Activated T-helper 2 cell treated with anti-CD3 and anti-CD28 coated beads, Interferon-gamma antibody, Interleukin-2, Interleukin-4, amounts not matched to agents 10 μg/mL and 5 μg/mL and 100 μg/mL, durations not matched to agents 14 hours and 24 hours and 36 hours (primary cell): ENCODE data around the gene ZNF467. TPM values are rescaled to one million over a fixed set of nuclear protein-coding genes. Genes with fewer than 3 reads are reported as not detected.
A peak's percentile ranks its signal among the peaks of the same experiment; 100 is the strongest.

ENCODE experiments used
- DNase-seq: peaks from one replicate; pipeline ENCODE4 v3.0.0; 2021; ENCODE audit warnings: low spot score
- H3K27ac Mint-ChIP-seq: one replicate; pipeline ENCODE4 v1.8.0; 2021; ENCODE audit warnings: mixed read lengths
- H3K27me3 Mint-ChIP-seq: one replicate; pipeline ENCODE4 v1.8.0; 2021; ENCODE audit warnings: low read depth, mixed read lengths
- H3K36me3 Mint-ChIP-seq: one replicate; pipeline ENCODE4 v1.8.0; 2021; ENCODE audit warnings: low read depth, mixed read lengths
- H3K4me1 Mint-ChIP-seq: one replicate; pipeline ENCODE4 v1.8.0; 2021; ENCODE audit warnings: low read depth, mixed read lengths
- H3K4me3 Mint-ChIP-seq: one replicate; pipeline ENCODE4 v1.8.0; 2021; ENCODE audit warnings: low read depth, mild to moderate bottlenecking, moderate library complexity, mixed read lengths
- H3K9me3 Mint-ChIP-seq: one replicate; pipeline ENCODE4 v1.8.0; 2021; ENCODE audit warnings: mixed read lengths
- intact Hi-C: fragments of 100-400 bp; cut with micrococcal nuclease; formaldehyde crosslinking; loops from one replicate; pipeline ENCODE4 v1.15.1; 2023
- total RNA-seq: library from RNA; stranded (reverse); gene quantifications from 2 replicates; pipeline ENCODE4 v1.2.3, GENCODE V29; 2022

Gene ZNF467
- total RNA-seq, 1 donor from 2014 or later = not detected

DNA sequence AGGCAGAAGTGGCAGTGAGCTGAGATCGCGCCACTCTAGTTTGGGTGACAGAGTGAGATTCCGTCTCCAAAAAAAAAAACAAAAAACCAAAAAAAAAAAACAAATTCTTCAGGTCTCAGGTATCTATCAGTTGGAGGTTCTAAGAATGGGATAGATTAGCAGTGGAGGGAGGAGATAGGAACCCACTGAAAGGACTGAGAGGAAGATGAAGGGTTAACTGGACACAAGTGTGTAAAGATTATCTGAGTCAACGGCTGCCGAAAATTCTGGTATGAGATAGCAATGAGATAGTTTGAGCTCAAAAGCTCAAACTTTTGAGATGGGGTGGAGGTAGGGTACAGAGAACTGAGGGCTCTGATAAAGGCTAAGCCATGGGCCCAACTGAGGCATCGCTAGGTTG is 12.8 kb downstream of the ZNF467 start:
- DNase-seq = no peak
- H3K27me3 Mint-ChIP-seq = no peaks in the 10 kb centered on the region
- no peaks in the 10 kb centered on the region for H3K9me3 Mint-ChIP-seq
- H3K4me1 Mint-ChIP-seq = no peaks in the 10 kb centered on the region
- H3K27ac Mint-ChIP-seq = no peak overlapping the region
- no peak overlapping the region for H3K4me3 Mint-ChIP-seq
- intact Hi-C loops = no loop called here
- H3K36me3 Mint-ChIP-seq = no peaks in the 10 kb centered on the region

DNA sequence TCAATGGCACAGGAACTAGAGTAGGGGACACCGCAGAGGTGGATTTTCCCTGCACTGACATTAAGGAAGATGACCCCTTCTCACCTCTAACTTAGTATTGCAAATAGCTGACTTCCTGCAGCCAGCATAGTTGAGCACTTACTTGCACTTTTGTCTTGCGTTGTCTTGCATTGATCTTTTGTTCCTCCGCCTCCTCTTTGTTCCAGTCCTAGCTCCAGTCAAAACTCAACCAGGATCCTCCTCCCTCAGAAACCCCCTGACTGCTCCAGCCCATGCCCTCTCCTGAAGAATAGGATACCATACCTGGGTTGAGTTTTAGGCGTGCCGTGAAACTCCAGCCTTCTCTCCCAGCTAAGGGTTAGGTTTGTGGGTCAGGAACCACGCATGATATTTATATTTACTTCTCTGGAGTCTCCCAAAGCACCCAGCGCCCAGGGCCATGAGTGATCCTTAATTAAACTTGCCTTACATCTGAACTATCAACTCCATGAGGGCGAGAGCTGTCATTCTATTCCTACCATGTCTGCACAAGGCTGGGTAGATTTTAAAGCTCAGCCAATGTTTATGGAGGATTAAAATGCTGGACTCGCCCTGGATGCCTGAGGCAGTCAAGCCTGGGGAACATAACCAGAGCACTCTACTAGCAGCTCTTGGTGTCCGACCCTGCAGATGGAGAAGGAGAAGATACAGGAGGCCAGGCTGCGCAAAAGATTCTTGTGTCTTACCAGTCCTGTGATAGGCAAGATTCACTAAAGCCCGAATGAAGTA is 14.1 kb downstream of the ZNF467 start:
- no peak overlapping the region for H3K27ac Mint-ChIP-seq
- H3K4me1 Mint-ChIP-seq = no peaks in the 10 kb centered on the region
- H3K36me3 Mint-ChIP-seq = no peaks in the 10 kb centered on the region
- H3K4me3 Mint-ChIP-seq = no peak overlapping the region
- no peak for DNase-seq
- no peaks in the 10 kb centered on the region for H3K27me3 Mint-ChIP-seq
- intact Hi-C loops = no loop called here
- no peaks in the 10 kb centered on the region for H3K9me3 Mint-ChIP-seq

DNA sequence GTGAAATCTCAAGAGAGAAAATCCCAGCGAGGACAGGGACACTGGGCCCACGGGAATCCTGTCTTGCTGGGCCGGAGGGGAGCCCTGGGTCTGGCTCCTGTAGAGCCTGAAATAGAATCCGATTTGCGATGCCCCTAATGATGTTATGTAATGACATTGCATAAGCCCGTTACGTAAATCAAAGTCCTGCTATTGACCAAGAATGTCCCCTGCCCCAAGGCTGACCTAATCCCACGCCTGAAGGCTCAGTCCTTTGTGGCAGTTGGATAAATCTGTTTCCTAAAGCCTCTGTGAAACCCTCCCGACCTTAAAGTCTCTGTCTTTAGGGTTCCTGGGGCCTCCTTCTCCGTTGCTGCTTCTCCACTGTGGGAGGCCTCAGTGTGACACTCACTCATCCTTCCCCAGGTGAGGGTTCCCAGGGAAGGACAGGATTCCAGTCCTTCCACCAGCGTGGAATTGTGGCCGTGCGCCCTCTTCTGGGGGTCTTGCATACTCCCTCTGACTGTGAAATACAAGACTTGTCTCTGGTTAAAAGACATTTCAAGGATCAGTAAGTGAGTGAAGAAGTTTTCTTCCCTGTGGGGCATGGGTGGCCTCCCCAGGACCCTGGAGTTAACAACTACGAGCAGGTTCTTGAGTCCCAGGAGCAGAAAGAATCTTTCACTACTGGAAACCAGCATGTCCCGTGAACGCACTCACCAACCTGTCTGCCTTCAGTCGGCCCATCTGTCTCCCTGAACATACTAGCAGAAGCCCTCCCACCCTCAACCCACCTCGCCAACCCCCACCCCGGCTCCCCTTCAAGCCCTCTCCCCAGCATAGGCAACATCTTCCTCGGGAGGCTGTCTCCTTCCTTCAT is 19.8 kb downstream of the ZNF467 start:
- intact Hi-C loops = no loop called here
- H3K4me1 Mint-ChIP-seq = no peaks in the 10 kb centered on the region
- H3K27me3 Mint-ChIP-seq = peaks cover 3% of the 10 kb centered on the region
- no peak for DNase-seq
- H3K9me3 Mint-ChIP-seq = no peaks in the 10 kb centered on the region
- H3K27ac Mint-ChIP-seq = no peak overlapping the region
- no peaks in the 10 kb centered on the region for H3K36me3 Mint-ChIP-seq
- H3K4me3 Mint-ChIP-seq = no peak overlapping the region

DNA sequence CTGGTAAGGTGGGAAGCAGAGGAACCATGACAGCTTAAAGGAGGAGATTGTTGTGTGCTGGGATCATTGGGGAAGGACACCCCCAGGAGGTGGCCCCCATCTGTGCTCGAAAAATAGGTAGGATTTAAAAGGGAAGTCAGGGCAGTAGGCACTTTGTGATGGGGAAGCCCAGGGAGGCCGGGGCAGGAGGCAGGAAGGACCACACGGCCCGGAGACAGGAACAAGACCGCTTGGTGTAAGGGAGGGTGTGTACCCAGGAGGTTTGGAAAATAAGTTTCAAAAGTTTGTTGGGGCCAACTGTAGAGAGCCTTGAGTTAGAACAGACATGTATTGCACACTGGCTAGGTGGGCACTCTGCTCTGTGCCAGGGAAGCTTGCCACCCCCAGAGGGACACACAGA is 20.7 kb downstream of the ZNF467 start:
- DNase-seq = no peak
- H3K4me1 Mint-ChIP-seq = no peaks in the 10 kb centered on the region
- no peaks in the 10 kb centered on the region for H3K9me3 Mint-ChIP-seq
- no peak overlapping the region for H3K4me3 Mint-ChIP-seq
- no peak overlapping the region for H3K27ac Mint-ChIP-seq
- H3K36me3 Mint-ChIP-seq = no peaks in the 10 kb centered on the region
- intact Hi-C loops = no loop called here
- H3K27me3 Mint-ChIP-seq = peaks cover 3% of the 10 kb centered on the region

DNA sequence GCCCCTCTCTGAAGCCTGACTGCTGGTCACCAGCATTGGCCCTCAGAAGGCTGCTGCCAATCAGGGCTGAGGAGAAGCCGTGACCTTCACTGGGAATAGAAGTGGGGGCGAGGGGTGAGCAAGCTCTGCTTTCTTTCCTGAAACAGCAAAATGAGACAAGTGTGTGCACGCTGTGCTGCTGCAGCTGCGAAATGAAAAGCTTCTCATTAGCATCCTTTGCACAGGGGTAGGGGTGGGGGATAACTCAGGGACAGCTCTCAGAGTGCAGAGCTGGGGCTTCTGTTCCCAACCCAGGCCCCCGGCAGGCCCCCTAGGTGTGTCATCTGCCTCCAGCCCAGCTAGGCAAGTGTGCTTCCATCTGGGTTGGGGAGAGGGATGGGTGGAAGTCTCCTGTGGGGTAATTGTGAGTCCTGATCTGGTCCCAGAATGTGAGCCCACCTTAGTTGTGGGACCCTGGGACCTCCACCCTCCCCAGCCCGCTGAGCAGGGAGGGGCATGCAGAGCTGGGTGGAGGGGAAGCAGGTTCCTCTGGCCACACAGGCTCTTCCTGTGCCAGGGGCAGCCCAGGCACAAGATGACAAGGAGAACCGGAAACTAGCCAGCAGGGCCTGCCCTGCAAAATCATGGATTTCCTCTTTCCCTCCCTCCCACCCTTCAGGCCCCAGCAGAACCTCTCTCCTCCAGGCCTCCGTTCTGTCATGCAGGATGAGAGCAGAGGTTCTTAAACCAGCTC is 22.2 kb downstream of the ZNF467 start:
- DNase-seq = no peak
- no peak overlapping the region for H3K4me3 Mint-ChIP-seq
- no peaks in the 10 kb centered on the region for H3K9me3 Mint-ChIP-seq
- H3K36me3 Mint-ChIP-seq = no peaks in the 10 kb centered on the region
- H3K4me1 Mint-ChIP-seq = no peaks in the 10 kb centered on the region
- intact Hi-C loops = no loop called here
- H3K27me3 Mint-ChIP-seq = peaks cover 3% of the 10 kb centered on the region
- H3K27ac Mint-ChIP-seq = no peak overlapping the region

DNA sequence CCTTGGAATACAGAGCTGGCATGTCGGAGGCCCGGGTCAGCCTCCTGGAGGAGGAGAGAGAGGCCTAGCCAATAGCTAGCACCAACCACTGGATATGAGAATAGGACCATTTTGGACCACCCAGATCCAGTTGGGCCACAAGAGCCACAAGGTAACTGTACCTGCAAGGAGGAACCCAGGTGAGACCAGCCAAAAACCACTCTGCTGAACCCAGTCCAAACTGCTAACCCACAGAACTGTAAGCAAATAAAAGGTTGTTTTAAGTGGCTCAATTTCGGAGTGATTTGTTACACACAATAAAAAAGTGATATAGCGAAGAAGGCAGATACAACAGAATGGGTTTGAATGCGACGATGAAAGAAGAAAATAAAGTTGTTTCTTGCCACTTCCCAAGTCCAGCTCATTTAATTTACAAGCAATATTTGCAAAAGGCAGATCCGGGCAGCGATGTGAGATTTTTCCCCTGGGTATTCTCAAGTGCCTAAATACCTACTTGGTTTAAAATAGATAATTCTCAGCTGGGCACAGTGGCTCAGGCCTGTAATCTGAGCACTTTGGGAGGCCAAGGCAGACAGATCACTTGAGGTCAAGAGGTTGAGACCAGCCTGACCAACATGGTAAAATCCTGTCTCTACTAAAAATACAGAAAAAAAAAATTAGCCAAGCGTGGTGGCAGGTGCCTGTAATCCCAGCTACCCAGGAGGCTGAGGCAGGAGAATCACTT is 23.1 kb downstream of the ZNF467 start:
- no peaks in the 10 kb centered on the region for H3K36me3 Mint-ChIP-seq
- no peak for DNase-seq
- intact Hi-C loops = no loop called here
- peaks cover 3% of the 10 kb centered on the region for H3K27me3 Mint-ChIP-seq
- H3K27ac Mint-ChIP-seq = no peak overlapping the region
- H3K4me1 Mint-ChIP-seq = no peaks in the 10 kb centered on the region
- H3K4me3 Mint-ChIP-seq = no peak overlapping the region
- H3K9me3 Mint-ChIP-seq = no peaks in the 10 kb centered on the region

DNA sequence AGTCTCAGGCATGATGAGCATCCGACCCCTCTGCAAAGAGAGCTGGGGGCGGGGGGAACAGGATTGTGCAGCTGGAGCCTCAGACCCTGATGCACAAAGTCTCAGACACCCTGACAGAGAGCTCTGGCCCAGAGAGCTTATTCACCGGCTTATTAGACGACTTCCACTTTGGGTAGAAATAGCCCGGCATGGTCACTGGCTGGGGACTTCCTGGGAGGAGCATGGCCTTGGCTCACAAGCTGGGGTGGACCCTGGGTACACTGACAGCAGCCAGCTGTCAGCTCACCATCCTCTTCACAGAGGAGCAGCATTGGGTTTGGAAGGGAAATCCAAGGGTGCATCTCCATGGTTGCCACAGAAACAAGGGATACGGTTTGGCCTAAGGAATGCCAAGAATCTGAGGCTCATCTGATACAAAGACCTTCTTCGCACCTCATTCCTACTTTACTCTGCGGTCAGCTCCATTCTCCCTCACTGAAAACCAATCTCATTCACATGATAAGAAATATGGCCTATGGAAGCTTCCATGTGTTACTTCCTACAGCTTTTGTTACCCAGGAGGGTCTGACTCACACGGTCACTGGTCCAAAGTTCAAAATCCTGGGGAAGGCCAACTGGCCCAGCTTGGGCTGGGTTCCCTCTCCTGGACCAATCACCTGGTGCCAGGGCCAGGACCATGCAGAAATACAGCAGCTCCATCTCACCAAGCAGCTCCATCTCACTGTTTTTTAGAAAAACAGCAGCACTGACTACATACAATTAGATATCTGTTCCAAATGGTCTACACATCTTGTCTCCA is 25.1 kb downstream of the ZNF467 start:
- Mint-ChIP-seq H3K27ac (no peak overlapping the region), H3K4me1 (no peaks in the 10 kb centered on the region), H3K27me3 (peaks cover 8% of the 10 kb centered on the region), H3K4me3 (no peak overlapping the region), H3K9me3 (no peaks in the 10 kb centered on the region), H3K36me3 (no peaks in the 10 kb centered on the region)
- no peak for DNase-seq
- intact Hi-C loops = no loop called here

DNA sequence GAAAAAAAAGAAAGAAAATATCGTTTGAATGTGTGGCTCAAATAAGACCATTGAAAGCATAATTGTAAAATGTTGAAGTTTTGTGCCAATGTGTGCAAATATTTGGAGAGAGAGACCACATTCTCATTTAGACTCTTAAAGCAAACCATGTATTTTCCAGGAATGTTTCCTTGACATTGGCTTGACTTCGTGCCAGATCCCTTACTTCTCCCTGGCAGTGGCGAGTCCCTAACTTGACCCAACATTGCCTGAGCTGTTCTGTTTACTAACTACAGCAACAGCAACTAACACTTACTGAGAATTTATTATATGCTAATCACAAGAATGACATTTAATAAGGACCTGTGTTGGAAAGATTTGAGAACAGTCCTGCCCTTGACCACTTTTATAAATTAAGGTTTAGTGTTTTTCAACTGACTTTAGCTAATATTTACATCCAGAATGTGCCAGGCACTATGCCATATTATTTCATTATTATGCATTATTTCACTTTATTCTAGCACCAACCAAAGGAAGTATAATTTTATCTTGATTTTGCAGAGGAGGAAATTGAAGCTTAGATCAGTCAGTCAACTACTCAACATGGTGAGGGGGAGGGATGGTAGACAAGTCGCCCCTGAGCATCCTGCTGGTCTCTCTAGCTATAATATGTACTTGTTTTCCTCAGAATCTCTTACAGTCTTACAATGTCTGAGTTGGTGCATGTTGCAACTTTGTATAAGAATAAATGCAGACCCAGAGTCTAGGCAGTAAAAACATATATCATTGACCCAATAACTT is 29.7 kb downstream of the ZNF467 start:
- no peaks in the 10 kb centered on the region for H3K36me3 Mint-ChIP-seq
- no peak for DNase-seq
- H3K4me1 Mint-ChIP-seq = peaks cover 11% of the 10 kb centered on the region
- H3K9me3 Mint-ChIP-seq = no peaks in the 10 kb centered on the region
- intact Hi-C loops = no loop called here
- H3K27me3 Mint-ChIP-seq = peaks cover 37% of the 10 kb centered on the region
- H3K27ac Mint-ChIP-seq = no peak overlapping the region
- no peak overlapping the region for H3K4me3 Mint-ChIP-seq

DNA sequence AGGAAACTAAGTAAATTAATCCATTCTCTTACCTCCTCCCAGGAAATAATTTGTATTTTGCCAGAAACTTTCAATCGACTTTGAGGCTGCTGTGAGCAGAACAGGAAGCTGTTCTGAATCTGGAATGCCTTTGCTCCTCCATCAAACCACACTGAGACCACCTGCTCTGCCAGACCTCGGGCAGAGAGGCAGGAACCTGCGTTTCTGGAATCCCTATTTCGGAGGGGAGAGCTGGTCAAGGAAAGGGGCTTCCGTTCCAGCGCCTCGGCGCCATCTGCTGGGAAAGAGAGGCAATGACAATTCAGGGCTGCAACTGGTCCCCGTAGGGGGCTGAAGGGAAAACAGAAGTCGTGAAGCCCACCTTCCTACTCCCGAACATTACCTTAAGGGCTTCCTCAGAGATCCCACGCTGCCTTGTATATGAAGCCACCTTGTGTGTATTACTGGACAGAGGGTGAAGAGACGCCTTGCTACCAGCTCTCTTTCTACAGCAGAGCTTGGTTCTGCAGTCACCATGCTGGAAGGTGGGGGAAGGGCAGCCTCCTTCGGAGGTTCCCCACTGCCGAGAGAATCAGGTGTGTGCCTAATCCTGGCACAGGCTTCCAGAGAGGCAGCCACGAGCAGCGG is 31.2 kb downstream of the ZNF467 start:
- intact Hi-C loops = loop anchor here (1.0 kb wide), 2 partner anchors 73 to 80 kb away; no protein-coding TSS in a partner anchor
- Mint-ChIP-seq H3K9me3 (no peaks in the 10 kb centered on the region), H3K27me3 (peaks cover 44% of the 10 kb centered on the region), H3K27ac (no peak overlapping the region), H3K36me3 (no peaks in the 10 kb centered on the region), H3K4me1 (peaks cover 11% of the 10 kb centered on the region), H3K4me3 (peak overlapping the region; percentile 71)
- peak; percentile 48 for DNase-seq

DNA sequence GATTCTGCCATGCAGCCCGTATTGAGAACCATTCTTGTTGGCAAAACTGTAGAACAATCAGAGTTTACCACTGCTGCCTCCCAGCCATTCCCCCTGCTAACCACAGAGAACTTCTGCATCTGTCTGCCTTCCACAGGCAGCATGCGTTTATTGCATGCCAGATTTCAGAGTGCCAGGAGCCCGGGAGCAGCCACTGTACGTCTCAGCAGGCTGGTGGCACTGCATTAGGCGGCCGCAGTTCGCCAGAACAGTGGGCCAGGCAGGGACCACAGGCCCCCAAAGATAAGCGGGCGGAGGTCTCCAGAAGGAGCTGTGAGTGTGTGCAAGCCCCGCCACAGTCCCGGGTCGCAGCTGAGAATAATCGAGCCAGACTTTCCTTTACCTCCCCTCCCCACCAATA is 31.8 kb downstream of the ZNF467 start:
- peaks cover 11% of the 10 kb centered on the region for H3K4me1 Mint-ChIP-seq
- peaks cover 46% of the 10 kb centered on the region for H3K27me3 Mint-ChIP-seq
- peak overlapping the region; percentile 71 for H3K4me3 Mint-ChIP-seq
- no peak overlapping the region for H3K27ac Mint-ChIP-seq
- intact Hi-C loops = loop anchor here (1.0 kb wide), 2 partner anchors 72 to 79 kb away; no protein-coding TSS in a partner anchor
- DNase-seq = no peak
- H3K9me3 Mint-ChIP-seq = no peaks in the 10 kb centered on the region
- no peaks in the 10 kb centered on the region for H3K36me3 Mint-ChIP-seq
